ENCODE results near the gene CAPN5.

DNA sequence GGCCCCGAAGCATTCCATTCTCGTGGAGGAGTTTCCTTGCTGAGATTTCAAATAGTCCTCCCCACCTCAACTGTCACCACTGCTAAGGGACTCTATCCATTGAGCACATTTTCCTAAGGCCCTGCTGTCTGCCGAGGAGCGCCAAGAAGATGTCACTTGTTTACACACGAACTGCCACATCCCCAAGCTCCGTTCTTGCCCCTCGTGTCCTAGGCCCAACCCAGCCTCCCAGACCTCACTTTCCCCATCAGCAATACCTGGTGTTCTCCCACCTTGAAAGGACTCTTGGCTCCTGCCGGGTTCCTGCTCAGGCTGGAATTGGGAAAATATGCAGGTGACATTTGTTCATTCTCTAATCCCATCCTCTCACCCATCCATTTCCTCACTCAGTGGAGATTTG lies 57.3 kb downstream of the CAPN5 start:
- TF ChIP-seq HDAC2 (IDR thresholded peaks at IDR 0.05) (no peak), MAZ (IDR thresholded peaks at IDR 0.05; ENCODE audit: borderline replicate concordance, low read depth, low read length) (no peak), MAX (IDR thresholded peaks at IDR 0.05) (no peak), BHLHE40 (IDR thresholded peaks at IDR 0.05; ENCODE audit: low read depth, low read length) (no peak)
- TF ChIP-seq, protein P1, sequence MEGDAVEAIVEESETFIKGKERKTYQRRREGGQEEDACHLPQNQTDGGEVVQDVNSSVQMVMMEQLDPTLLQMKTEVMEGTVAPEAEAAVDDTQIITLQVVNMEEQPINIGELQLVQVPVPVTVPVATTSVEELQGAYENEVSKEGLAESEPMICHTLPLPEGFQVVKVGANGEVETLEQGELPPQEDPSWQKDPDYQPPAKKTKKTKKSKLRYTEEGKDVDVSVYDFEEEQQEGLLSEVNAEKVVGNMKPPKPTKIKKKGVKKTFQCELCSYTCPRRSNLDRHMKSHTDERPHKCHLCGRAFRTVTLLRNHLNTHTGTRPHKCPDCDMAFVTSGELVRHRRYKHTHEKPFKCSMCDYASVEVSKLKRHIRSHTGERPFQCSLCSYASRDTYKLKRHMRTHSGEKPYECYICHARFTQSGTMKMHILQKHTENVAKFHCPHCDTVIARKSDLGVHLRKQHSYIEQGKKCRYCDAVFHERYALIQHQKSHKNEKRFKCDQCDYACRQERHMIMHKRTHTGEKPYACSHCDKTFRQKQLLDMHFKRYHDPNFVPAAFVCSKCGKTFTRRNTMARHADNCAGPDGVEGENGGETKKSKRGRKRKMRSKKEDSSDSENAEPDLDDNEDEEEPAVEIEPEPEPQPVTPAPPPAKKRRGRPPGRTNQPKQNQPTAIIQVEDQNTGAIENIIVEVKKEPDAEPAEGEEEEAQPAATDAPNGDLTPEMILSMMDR (IDR thresholded peaks at IDR 0.05), result no peak
- TF ChIP-seq, protein P2, sequence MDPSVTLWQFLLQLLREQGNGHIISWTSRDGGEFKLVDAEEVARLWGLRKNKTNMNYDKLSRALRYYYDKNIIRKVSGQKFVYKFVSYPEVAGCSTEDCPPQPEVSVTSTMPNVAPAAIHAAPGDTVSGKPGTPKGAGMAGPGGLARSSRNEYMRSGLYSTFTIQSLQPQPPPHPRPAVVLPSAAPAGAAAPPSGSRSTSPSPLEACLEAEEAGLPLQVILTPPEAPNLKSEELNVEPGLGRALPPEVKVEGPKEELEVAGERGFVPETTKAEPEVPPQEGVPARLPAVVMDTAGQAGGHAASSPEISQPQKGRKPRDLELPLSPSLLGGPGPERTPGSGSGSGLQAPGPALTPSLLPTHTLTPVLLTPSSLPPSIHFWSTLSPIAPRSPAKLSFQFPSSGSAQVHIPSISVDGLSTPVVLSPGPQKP (IDR thresholded peaks at IDR 0.05; ENCODE audit: low read depth, low read length), result no peak
